ENCODE data around the gene KAZN.
"Not testable (repeated sequence)": the region's sequence is repeated elsewhere in the genome, so short reads cannot be mapped to it uniquely, and the experiment has no call there.

KAZN gene

GRCh38 chr1:14963791-14964710 is 365.6 kb downstream of the KAZN start:
- FAIRE-seq, result not testable (repeated sequence)

GRCh38 chr1:14964711-14965055 is 366.2 kb downstream of the KAZN start:
- FAIRE-seq, result no peak

DNA sequence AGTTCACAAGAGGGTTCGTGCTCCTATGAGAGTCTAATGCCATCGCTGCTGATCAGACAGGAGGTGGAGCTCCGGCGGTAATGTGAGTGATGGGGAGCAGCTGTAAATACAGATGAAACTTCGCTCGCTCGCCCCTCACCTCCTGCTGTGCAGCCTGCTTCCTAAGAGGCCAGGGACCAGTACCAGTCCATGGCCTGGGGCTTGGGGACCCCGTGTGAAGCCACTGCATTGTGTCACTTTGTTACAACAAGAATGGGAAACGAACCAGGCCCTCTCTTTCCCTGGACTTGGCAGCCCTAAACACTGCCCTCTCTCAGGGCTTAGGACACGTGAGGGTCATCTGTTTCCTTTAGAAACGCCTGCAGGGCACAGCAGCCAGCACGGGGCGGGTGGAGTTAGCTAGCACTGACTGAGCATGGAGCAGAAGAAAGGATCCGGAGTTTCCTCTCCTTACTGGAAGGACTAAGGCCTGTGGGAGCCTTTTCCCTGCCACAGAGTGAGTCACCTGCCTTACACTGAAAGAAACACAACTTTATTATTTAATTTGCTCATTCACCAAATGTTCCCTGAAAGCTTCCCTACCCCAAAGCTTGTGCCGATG is 369.9 kb downstream of the KAZN start:
- no peak for FAIRE-seq

DNA sequence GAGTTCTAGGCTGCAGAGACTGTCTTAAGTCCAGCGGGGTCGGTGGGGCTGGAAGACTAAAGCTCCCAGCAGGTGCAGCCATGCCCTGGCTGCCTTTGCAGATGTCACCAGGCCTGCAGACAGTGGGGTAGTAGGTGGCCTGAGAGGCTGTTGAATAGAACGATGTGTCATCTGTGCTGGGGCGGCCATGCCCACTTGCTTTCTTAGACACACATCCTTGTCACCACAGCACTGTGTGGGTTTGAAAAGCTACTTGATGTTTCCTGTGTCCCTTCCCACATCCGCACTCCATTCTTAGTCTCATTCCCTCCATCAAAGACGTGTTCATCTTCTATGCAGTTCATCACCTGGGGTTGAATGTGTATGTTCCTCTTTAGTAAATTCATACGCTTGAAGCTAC is 370.5 kb downstream of the KAZN start:
- FAIRE-seq, result no peak

DNA sequence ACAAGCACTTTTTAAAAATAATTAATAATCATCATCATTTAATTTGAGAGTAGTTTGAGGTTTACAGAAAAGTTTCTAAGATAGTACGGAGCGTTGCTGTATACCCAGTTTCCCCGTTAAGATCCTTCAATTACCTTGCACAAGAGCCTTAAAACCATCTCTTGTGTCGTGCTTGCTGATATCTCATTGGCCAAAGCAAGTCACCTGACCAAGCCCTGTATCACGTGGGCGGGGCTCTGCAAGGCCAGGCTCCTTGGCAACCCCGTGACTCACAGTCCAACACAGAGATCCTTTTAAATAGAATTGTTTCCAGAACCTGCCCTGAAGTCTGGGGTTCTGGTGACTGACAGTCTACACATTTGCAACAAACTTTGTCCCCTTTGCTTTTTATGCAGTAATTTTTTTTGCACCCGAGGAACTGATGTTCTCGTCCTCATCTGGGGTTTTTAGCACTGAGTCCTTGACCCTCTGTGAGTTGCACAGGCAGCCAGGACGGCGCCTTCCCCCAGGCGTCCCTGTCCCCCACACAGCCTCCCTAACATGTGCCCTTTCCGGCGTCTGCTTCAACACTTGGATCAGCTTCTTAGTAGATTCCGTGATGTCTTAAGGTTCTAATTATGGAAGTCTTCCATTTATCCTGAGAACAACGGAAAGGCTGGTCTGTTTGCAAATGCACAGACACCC is 371.8 kb downstream of the KAZN start:
- FAIRE-seq, result no peak

DNA sequence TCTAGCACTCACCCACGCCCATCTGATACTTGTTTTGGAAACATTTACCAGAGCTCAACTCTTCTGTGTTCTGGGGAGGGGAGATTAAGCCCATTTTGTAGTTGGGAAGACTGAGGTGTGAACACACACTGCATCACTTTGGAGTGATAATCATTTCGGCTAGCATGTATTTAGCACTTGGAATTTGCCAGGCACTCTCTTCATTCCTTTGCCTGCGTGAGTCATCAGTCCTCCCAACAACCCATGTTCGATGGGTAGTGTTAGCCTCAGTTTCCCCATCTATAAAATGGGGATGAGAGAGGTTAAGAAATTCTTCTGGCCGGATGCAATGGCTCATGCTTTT is 372.3 kb downstream of the KAZN start:
- no peak for FAIRE-seq

DNA sequence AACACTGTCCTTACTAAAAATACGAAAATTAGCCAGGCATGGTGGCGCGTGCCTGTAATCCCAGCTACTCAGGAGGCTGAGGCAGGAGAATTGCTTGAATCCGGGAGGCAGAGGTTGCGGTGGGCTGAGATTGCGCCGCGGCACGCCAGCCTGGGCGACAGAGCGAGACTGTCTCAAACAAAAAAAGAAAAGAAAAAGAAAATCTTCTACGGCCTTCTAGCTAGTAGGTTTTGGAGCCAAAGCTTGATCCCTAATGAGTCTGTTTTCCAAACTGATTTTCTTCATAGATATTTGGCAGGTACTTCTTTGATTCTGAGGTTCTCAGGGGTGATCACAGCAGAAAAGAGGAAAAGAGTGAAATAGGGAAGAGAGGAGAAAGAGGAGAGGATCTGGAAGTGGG is 372.7 kb downstream of the KAZN start:
- no peak for FAIRE-seq

DNA sequence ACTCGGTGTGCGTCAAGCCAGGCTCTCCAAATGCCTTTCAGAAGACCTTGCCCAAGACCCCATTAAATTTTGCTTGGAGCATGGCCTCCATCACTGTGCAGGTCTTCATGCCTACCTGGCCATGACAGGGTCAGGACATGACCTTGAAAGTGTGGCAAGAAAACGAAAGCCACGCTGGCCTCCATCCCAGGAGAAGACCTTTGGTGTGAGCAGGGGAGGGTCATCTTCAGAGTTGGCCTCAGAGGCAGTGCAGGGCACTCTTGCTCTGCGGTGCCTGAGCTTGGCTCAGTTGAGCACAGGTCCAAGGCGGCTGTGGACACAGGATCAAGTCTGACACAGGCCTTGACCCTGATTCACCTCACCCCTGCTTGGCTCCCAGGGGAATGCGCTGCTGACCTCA is 373.6 kb downstream of the KAZN start:
- no peak for FAIRE-seq

GRCh38 chr1:14973773-14974172 is 375.3 kb downstream of the KAZN start:
- FAIRE-seq, result no peak

DNA sequence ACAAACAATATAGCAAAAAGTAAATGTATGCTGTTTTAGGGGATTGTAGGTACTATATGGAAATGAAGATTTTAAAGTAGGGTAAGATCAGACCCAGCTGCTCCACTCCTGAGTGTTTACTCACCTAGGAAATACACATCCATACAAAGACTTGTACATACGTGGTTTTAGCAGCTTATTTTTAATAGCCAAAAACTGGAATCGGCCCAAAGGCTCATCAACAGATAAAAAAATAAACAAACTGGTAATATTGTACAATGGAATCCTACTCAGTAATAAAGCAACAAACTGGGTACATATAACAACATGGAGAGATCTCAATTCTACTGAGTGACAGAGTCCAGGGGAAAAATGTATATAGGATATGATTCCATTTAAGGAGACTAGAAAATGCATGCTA is 375.9 kb downstream of the KAZN start:
- FAIRE-seq, result no peak

DNA sequence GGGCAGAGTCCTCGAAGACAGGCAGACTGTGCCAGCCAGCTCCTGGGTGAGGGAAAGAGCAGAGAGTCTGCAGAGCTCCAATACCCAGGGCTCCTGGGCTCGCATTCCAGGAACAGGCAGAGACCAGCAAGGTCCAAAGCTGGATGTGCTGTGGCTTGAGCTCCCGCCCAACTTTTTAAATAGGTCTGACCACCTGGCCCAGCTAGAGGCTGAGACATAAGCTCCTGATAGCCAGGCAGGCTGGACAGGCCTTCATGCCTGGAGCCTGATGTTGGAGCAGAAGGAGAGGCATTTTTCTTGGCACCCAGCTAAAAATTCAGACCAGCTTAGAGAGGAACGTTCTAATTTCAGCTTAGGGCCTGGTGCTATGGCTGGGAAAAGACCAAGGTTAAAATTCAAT is 376.6 kb downstream of the KAZN start:
- FAIRE-seq, result no peak

DNA sequence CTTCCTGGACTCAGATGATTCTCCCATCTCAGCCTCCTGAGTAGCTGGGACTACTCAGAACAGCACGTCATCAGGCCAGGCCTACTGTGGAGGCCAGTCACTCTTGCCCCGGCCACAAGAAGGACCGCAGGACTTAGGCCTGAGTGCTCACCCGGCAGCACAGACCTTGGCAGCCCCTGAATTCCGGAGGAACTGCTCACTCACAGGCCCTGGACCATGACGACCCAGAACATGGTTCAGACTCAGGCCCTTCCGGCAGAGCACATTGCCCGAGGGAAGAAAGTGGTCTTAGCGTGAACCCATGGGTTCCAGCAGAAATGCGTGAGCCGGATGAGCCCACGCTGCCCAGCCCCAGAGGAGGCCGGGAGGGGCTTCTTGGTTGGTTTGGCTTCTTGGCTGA is 377.8 kb downstream of the KAZN start:
- no peak for FAIRE-seq

- no peak for FAIRE-seq
Measured at GRCh38 chr1:14977338-14977931, 378.9 kb downstream of the KAZN start.

GRCh38 chr1:14980621-14981218 is 382.2 kb downstream of the KAZN start:
- FAIRE-seq, result no peak

DNA sequence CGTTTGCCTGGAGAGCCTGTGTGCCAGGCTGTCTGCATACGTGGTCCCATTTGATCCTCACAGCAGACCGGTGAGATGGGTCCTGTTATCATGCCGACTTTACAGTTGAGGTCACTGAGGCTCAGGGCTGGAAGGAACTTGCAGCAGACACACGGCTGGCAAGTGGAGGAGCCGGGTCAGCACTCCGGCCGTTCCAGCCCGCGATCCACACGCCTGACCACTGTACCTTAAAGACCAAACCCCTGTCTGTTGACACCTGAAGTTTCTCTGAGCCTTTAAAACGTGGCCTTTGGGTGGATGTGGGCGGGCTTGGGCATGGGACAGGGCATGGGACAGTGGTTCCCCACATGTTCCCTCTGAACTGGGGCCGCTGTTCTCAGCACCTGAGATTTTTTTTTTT is 383.5 kb downstream of the KAZN start:
- FAIRE-seq, result no peak

GRCh38 chr1:14983277-14983676 is 384.8 kb downstream of the KAZN start:
- FAIRE-seq, result no peak

DNA sequence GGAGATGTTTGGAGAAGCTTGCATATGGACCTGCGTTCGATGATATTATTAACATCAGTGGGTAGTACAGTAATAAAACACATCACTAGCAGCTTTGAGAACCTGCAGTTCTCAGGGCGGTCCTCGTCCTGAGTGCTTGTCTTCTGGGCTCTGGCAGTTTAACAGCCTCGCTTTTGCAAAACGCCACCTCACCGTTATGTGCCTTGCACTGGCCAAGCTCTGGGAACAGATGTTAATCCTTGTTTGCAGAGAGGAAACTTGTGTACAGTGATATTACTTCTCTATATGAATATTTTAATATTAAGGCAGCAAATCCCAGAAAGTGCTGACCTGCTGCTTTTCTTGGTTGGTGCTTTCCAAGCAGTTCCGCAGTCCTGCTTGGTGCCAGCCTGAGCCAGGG is 387.7 kb downstream of the KAZN start:
- FAIRE-seq, result no peak

DNA sequence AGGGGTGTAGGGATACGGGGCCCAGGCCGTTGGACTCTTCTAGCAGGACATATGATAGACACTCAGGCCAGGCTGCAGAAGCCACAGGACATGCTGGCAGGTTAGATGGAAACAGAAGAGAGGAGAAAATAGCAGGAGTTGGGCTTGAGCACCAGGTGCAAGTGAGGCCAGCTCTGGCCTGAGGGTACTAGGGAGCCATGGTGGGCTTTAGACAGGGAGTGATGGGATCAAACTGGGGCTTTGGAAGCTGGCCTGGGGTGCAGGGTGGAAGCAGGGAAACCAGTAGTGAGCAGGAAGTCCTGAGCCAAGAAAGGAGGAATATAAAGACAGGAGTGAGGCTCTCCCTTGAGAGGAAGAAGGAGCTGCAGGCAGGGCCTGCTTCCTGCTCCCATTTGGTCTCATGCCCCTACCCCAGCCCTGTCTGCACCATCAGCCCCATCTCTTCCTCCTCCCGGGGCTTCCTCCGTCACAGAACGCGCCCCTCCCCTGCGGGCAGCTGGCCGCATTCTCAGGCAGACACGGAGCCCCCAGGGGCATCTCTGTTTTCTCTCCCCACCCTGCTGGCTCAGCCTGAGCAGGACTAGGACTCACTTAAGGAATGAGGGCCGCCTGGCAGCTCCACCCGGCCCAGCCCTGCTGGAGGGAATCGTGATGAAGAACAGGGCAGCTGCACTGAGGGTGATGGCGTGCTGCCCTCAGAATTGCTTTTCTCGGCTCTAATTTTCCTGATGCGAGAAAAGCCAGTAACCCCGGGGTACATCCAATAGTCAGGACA is 389.5 kb downstream of the KAZN start:
- no peak for FAIRE-seq

GRCh38 chr1:14988636-14989035 is 390.2 kb downstream of the KAZN start:
- no peak for FAIRE-seq

DNA sequence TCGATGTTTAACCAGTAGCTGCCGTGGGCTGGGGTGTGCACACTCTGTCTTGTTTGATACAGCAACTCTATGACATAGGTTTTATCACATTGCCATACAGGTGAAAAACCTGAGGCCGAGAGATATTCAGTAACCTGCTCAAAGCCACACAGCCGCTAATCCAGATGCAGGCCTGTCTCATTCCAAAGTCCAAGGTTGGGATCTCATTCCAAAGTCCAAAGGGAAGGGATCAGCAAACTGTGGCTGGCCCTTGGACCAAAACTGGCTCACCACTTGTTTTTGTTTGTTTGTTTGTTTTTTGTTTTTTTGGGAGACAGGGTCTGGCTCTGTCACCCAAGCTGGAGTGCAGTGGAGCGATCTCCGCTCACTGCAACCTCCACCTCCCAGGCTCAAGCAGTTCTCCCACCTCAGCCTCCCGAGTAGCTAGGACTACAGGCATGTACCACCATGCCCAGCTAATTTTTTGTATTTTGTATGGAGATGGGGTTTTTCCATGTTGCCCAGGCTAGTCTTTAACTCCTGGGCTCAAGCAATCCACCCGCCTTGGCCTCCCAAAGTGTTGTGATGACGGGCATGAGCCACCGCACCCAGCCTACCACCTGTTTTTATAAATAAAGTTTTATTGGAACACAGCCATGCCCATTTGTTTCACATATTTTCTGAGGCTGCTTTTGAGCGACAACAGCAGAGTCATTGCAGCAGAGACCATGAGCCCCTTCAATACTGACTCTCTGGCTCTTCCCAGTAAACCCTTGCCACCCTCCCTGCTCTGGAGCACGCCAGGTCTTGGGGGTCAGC is 391.6 kb downstream of the KAZN start:
- FAIRE-seq, result no peak

DNA sequence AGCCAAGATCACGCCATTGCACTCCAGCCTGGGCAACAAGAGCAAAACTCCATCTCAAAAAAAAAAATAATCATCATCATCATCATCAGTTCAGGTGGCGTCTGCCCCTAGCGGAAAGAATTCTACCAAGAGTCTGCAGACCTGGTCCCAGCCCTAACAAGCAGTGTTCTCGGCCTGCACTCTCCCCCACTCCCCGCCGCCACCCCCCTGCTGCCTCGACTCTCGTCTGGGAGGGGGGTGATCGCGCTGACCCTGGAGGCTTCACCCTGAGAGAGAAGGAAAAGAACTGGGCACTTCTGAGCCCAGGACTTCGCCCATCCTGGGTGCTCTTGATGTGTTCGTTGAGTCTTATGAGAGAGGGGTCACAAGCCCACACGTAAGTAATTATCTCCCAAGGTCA is 394.9 kb downstream of the KAZN start:
- FAIRE-seq, result no peak

DNA sequence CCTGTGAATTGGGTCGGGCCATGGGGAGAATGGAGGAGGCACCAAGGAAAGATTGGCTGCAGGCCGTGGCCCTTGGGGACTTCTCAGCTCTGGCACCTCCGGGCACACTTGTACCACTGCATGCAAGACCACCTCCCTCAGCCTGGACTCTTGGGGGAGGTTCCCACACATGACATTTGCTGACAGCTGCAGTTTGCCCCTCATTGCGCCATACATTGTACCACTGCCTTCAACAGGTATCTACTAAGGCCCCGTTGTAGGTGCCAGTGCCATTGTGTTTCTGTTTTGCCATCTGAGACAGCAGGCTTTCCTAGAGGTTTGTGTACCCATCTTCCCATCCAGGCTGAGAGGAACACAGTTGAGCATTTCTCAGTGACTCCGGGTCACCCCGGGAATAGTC is 395.7 kb downstream of the KAZN start:
- FAIRE-seq, result no peak

All from islet of Langerhans (tissue), 1 donor.